ENCODE results near the gene SLC39A5. TPM values are rescaled to one million over a fixed set of nuclear protein-coding genes. Genes with fewer than 3 reads are reported as not detected.
A peak's percentile ranks its signal among the peaks of the same experiment; 100 is the strongest.
"Not testable (repeated sequence)": the region's sequence is repeated elsewhere in the genome, so short reads cannot be mapped to it uniquely, and the experiment has no call there.

SLC39A5 gene
- total RNA-seq, 1 donor from 2014 or later: 227 TPM

- peak; percentile 73 for ATAC-seq
- peak; percentile 79 for DNase-seq (ENCODE audit: low spot score)
These were observed 37.7 kb downstream of the SLC39A5 start for GRCh38 chr12:56267443-56268071.

GRCh38 chr12:56271031-56271430 is 41.2 kb downstream of the SLC39A5 start:
- no peak for DNase-seq (ENCODE audit: low spot score)

GRCh38 chr12:56272468-56272867 is 42.6 kb downstream of the SLC39A5 start:
- DNase-seq (ENCODE audit: low spot score) (peak; percentile 81), ATAC-seq (peak; percentile 83)

More at GRCh38 chr12:56271031-56271430, 41.2 kb downstream of the SLC39A5 start:
- no peak for ATAC-seq

- DNase-seq (ENCODE audit: low spot score): no peak
- ATAC-seq: no peak
These were observed 44.4 kb downstream of the SLC39A5 start for GRCh38 chr12:56274299-56274698.

- ATAC-seq (no peak), DNase-seq (ENCODE audit: low spot score) (no peak)
These were observed 49.1 kb downstream of the SLC39A5 start for GRCh38 chr12:56278905-56279304.

GRCh38 chr12:56280849-56281248 is 51.0 kb downstream of the SLC39A5 start:
- DNase-seq (ENCODE audit: low spot score) (peak; percentile 76), ATAC-seq (peak; percentile 86)

- ATAC-seq (no peak), DNase-seq (ENCODE audit: low spot score) (no peak)
These were observed 52.2 kb downstream of the SLC39A5 start for GRCh38 chr12:56282030-56282429.

GRCh38 chr12:56282579-56282978 is 52.7 kb downstream of the SLC39A5 start:
- no peak for ATAC-seq
- no peak for DNase-seq (ENCODE audit: low spot score)

- DNase-seq (ENCODE audit: low spot score); ATAC-seq: not testable (repeated sequence)
These were observed 54.4 kb downstream of the SLC39A5 start for GRCh38 chr12:56284263-56284662.

- peak; percentile 14 for ATAC-seq
- no peak for DNase-seq (ENCODE audit: low spot score)
These were observed 56.4 kb downstream of the SLC39A5 start for GRCh38 chr12:56286044-56286830.

Other genes with a start within 250 kb of the SLC39A5 start
- 56.1 TPM for gene SUOX, start 232.8 kb upstream of the SLC39A5 start, total RNA-seq
- 2.3 TPM for gene IKZF4, start 209.0 kb upstream of the SLC39A5 start, total RNA-seq
- 31.2 TPM for gene RPS26, start 188.1 kb upstream of the SLC39A5 start, total RNA-seq
- gene ERBB3, start 149.9 kb upstream of the SLC39A5 start, total RNA-seq: 93.2 TPM
- gene PA2G4, start 125.5 kb upstream of the SLC39A5 start, total RNA-seq: 32.3 TPM
- 1,359 TPM for gene RPL41, start 113.4 kb upstream of the SLC39A5 start, total RNA-seq
- 4.6 TPM for gene ZC3H10, start 111.8 kb upstream of the SLC39A5 start, total RNA-seq
- 62.2 TPM for gene ESYT1, start 101.8 kb upstream of the SLC39A5 start, total RNA-seq
- 6.5 TPM for gene MYL6B, start 77.5 kb upstream of the SLC39A5 start, total RNA-seq
- 376 TPM for gene MYL6, start 71.7 kb upstream of the SLC39A5 start, total RNA-seq
- 27.6 TPM for gene SMARCC2, start 40.6 kb upstream of the SLC39A5 start, total RNA-seq
- gene RNF41, start 8.1 kb upstream of the SLC39A5 start, total RNA-seq: 13.2 TPM
- gene NABP2, start 5.7 kb upstream of the SLC39A5 start, total RNA-seq: 16.0 TPM
- gene ANKRD52, start 28.3 kb downstream of the SLC39A5 start, total RNA-seq: 12.9 TPM
- 24.8 TPM for gene COQ10A, start 36.9 kb downstream of the SLC39A5 start, total RNA-seq
- 67.4 TPM for gene CS, start 70.3 kb downstream of the SLC39A5 start, total RNA-seq
- gene CNPY2, start 85.9 kb downstream of the SLC39A5 start, total RNA-seq: 93.3 TPM
- 86.0 TPM for gene PAN2, start 103.9 kb downstream of the SLC39A5 start, total RNA-seq
- 0.43 TPM for gene IL23A, start 108.8 kb downstream of the SLC39A5 start, total RNA-seq
- 95.5 TPM for gene STAT2, start 130.1 kb downstream of the SLC39A5 start, total RNA-seq
- 188 TPM for gene APOF, start 132.8 kb downstream of the SLC39A5 start, total RNA-seq
- 8.6 TPM for gene TIMELESS, start 219.4 kb downstream of the SLC39A5 start, total RNA-seq
- 0.60 TPM for gene MIP, start 224.6 kb downstream of the SLC39A5 start, total RNA-seq
- gene SPRYD4, start 238.5 kb downstream of the SLC39A5 start, total RNA-seq: 9.4 TPM